GM21786 (cell line): Measurements from ENCODE around the gene BHMT.

Experiments
- ATAC-seq: cut with Tn5 transposase; IDR thresholded peaks from one replicate; pipeline ENCODE4 v1.9.1; 2021; ENCODE audit not compliant: unreplicated experiment

The BHMT gene

GRCh38 chr5:79111387-79111959, at the start of gene BHMT:
BHMT (plus strand) TSS chr5:79111809; CDS start chr5:79111886, 77 bp downstream.
- ATAC-seq: no peak

GRCh38 chr5:79062436-79062835, 49.2 kb upstream of the BHMT start:
- ATAC-seq: no peak

- no peak for ATAC-seq
Observed at GRCh38 chr5:79069488-79070349, 41.9 kb upstream of the BHMT start, which contains the start of the genes BHMT2 and DMGDH. BHMT2 (plus strand) TSS chr5:79069767; CDS start chr5:79069783, 16 bp downstream. DMGDH (minus strand) TSS chr5:79069674; CDS start chr5:79069620, 54 bp downstream.

- ATAC-seq: no peak
Observed at GRCh38 chr5:79070350-79070667, 41.3 kb upstream of the BHMT start.

GRCh38 chr5:79074641-79075040, 37.0 kb upstream of the BHMT start:
- no peak for ATAC-seq

GRCh38 chr5:79075646-79076426, 35.8 kb upstream of the BHMT start:
- no peak for ATAC-seq

- no peak for ATAC-seq
Observed at GRCh38 chr5:79076819-79077218, 34.8 kb upstream of the BHMT start.

GRCh38 chr5:79077680-79078365, 33.8 kb upstream of the BHMT start:
- ATAC-seq: no peak

- no peak for ATAC-seq
Observed at GRCh38 chr5:79080804-79081203, 30.8 kb upstream of the BHMT start.

GRCh38 chr5:79081779-79082178, 29.8 kb upstream of the BHMT start:
- ATAC-seq: no peak

- no peak for ATAC-seq
Observed at GRCh38 chr5:79086116-79086515, 25.5 kb upstream of the BHMT start.

GRCh38 chr5:79088507-79088906, 23.1 kb upstream of the BHMT start:
- ATAC-seq: no peak

GRCh38 chr5:79091064-79091463, 20.5 kb upstream of the BHMT start:
- ATAC-seq: no peak

- ATAC-seq: no peak
Observed at GRCh38 chr5:79093762-79094161, 17.8 kb upstream of the BHMT start.

- no peak for ATAC-seq
Observed at GRCh38 chr5:79105868-79106267, 5.7 kb upstream of the BHMT start.

- ATAC-seq: no peak
Observed at GRCh38 chr5:79107020-79107796, 4.4 kb upstream of the BHMT start.

GRCh38 chr5:79108086-79108485, 3.5 kb upstream of the BHMT start:
- ATAC-seq: no peak

- ATAC-seq: no peak
Observed at GRCh38 chr5:79108792-79109191, 2.8 kb upstream of the BHMT start.

GRCh38 chr5:79109527-79110492, 1.8 kb upstream of the BHMT start:
- ATAC-seq: no peak
